Thyroid gland (tissue), 4 donors: Measurements from ENCODE around the gene ZBTB8A. TPM values are rescaled to one million over a fixed set of nuclear protein-coding genes. Genes with fewer than 3 reads are reported as not detected.

Source experiments
- DNase-seq, 2 donors: peaks; one replicate each; pipeline ENCODE4 v3.0.0-alpha.2; 2019
- H3K27ac ChIP-seq, 3 donors: fragments of 200-600 bp; sonication (generic); 1 replicate in 2 of 3; 2 replicates in 1 of 3; pipeline ENCODE4 v1.5.1; 2016 to 2019; ENCODE audit warnings: mild to moderate bottlenecking in 1 of 3, moderate library complexity in 1 of 3
- H3K27me3 ChIP-seq: fragments of 200-600 bp; sonication (generic); one replicate; pipeline ENCODE4 v1.5.1; 2019
- H3K36me3 ChIP-seq, 2 donors: fragments of 200-600 bp; sonication (generic); one replicate each; pipeline ENCODE4 v1.5.1; 2016 to 2019
- H3K4me1 ChIP-seq, 2 donors: fragments of 200-600 bp; sonication (generic); one replicate each; pipeline ENCODE4 v1.5.1; 2017 to 2019
- H3K4me3 ChIP-seq, 3 donors: fragments of 200-600 bp; sonication (generic); replicated peaks in 1 of 3; 1 replicate in 2 of 3; 2 replicates in 1 of 3; pipeline ENCODE4 v1.5.1; 2016; ENCODE audit warnings: mild to moderate bottlenecking in 1 of 3
- H3K9me3 ChIP-seq: fragments of 200-600 bp; sonication (generic); one replicate; pipeline ENCODE4 v1.5.1; 2017
- POLR2A ChIP-seq, 2 donors: fragments of 450-650 bp; IDR thresholded peaks; one replicate each; pipeline ENCODE4 v1.6.1; 2017; ENCODE audit warnings: antibody characterized with exemption in 2 of 2, mild to moderate bottlenecking in 2 of 2, moderate library complexity in 1 of 2
- WGBS, 2 donors: methylation state at CpG; one replicate each; pipeline ENCODE4 v1.1.5; 2017; 5-methylcytosine and 5-hydroxymethylcytosine counted together
- intact Hi-C: fragments of 100-400 bp; cut with DNase I; formaldehyde crosslinking; loops from one replicate; pipeline ENCODE4 v1.15.1; 2023
- total RNA-seq, 4 donors: library from RNA; depleted of rRNA; stranded (reverse); fragments of >200 nt; gene quantifications; one replicate each; pipeline ENCODE4 v1.2.3, GENCODE V29; 2016
- TF ChIP-seq, protein P1 (sequence below), 6 experiments: fragments of 200-600 bp in 3 of 6; fragments of 450-650 bp in 3 of 6; sonication (generic) in 3 of 6; IDR thresholded peaks; one replicate each; pipeline ENCODE4 v1.5.1; 2016 to 2019; ENCODE audit warnings: antibody characterized with exemption in 6 of 6, mild to moderate bottlenecking in 2 of 6, inconsistent platforms in 1 of 6, moderate library complexity in 1 of 6

ZBTB8A gene
- total RNA-seq, 4 donors from 2014 or later, result 10.6 to 20.6 (median 12.6) TPM

DNA sequence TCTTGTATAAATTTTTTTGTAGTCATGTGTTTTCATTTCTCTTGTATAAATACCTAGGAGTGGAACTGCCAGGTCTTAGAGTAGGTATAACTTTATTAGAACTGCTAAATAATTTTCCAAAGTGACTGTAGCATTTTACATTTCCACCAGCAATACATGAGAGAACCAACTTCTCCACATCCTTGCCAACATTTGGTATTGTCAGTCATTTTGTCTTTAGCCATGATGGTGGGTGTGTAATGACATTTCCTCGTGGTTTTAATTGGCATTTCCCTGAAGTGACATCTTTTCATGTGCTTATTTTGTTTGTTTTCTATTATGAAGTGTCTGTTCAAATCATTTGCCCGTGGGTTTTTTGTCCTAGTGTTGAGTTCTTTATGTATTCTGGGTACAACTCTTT is 29.7 kb downstream of the ZBTB8A start:
- DNase-seq, result no peak
- Histone ChIP-seq H3K27me3 (no peaks in the 10 kb centered on the region), H3K4me3 (no peak overlapping the region), H3K27ac (no peak overlapping the region), H3K36me3 (no peaks in the 10 kb centered on the region), H3K9me3 (no peaks in the 10 kb centered on the region), H3K4me1 (no peaks in the 10 kb centered on the region)
- intact Hi-C loops, result no loop called here
- 85% methylated on average over 2 of the region's 2 CpGs for whole genome bisulfite sequencing, 2 donors
- TF ChIP-seq POLR2A (IDR thresholded peaks at IDR 0.05), result no peak
- TF ChIP-seq, protein P1, sequence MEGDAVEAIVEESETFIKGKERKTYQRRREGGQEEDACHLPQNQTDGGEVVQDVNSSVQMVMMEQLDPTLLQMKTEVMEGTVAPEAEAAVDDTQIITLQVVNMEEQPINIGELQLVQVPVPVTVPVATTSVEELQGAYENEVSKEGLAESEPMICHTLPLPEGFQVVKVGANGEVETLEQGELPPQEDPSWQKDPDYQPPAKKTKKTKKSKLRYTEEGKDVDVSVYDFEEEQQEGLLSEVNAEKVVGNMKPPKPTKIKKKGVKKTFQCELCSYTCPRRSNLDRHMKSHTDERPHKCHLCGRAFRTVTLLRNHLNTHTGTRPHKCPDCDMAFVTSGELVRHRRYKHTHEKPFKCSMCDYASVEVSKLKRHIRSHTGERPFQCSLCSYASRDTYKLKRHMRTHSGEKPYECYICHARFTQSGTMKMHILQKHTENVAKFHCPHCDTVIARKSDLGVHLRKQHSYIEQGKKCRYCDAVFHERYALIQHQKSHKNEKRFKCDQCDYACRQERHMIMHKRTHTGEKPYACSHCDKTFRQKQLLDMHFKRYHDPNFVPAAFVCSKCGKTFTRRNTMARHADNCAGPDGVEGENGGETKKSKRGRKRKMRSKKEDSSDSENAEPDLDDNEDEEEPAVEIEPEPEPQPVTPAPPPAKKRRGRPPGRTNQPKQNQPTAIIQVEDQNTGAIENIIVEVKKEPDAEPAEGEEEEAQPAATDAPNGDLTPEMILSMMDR (IDR thresholded peaks at IDR 0.05), result no peak

- DNase-seq, result no peak
- H3K4me3 ChIP-seq, result no peak overlapping the region
- H3K27ac ChIP-seq, result no peak overlapping the region
- intact Hi-C loops, result no loop called here
- H3K27me3 ChIP-seq, result no peaks in the 10 kb centered on the region
- WGBS, 2 donors, result 86 to 89% methylated on average over 10 of the region's 10 CpGs
- no peaks in the 10 kb centered on the region for H3K36me3 ChIP-seq
- TF ChIP-seq, protein P1 (IDR thresholded peaks at IDR 0.05), result no peak
- TF ChIP-seq POLR2A (IDR thresholded peaks at IDR 0.05), result no peak
- H3K9me3 ChIP-seq, result no peaks in the 10 kb centered on the region
- no peaks in the 10 kb centered on the region for H3K4me1 ChIP-seq
Observed at GRCh38 chr1:32580348-32581017, 41.3 kb downstream of the ZBTB8A start.

GRCh38 chr1:32592943-32593342 is 53.7 kb downstream of the ZBTB8A start:
- intact Hi-C loops, result no loop called here
- H3K36me3 ChIP-seq, result peaks cover 0 to 3% of the 10 kb centered on the region in 2 donors
- no peaks in the 10 kb centered on the region for H3K27me3 ChIP-seq
- no peaks in the 10 kb centered on the region for H3K4me1 ChIP-seq
- TF ChIP-seq, protein P1 (IDR thresholded peaks at IDR 0.05), result no peak
- TF ChIP-seq POLR2A (IDR thresholded peaks at IDR 0.05), result no peak
- WGBS, 2 donors, result 94 to 95% methylated on average over 9 of the region's 9 CpGs
- H3K9me3 ChIP-seq, result no peaks in the 10 kb centered on the region
- no peak overlapping the region for H3K4me3 ChIP-seq
- DNase-seq, result no peak
- no peak overlapping the region for H3K27ac ChIP-seq

DNA sequence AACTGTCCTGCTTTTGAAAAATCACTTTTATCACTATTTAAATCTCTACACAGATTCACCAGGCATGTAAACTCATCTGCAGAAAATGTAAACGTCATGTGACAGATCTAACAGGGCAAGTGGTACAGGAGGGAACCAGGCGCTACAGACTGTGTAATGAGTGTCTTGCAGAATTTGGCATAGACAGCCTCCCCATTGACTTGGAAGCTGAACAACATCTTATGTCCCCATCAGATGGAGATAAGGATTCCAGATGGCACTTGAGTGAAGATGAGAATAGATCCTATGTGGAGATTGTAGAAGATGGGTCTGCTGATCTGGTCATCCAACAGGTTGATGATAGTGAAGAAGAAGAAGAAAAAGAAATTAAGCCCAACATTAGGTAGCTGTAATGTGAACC is 60.8 kb downstream of the ZBTB8A start:
- H3K4me3 ChIP-seq, result no peak overlapping the region
- 93 to 96% methylated on average over 2 of the region's 2 CpGs for WGBS, 2 donors
- no peak for DNase-seq
- TF ChIP-seq, protein P1 (IDR thresholded peaks at IDR 0.05), result no peak
- no peak for TF ChIP-seq POLR2A (IDR thresholded peaks at IDR 0.05)
- H3K36me3 ChIP-seq, result peaks cover 0 to 8% of the 10 kb centered on the region in 2 donors
- intact Hi-C loops, result no loop called here
- H3K4me1 ChIP-seq, result no peaks in the 10 kb centered on the region
- no peak overlapping the region for H3K27ac ChIP-seq
- H3K9me3 ChIP-seq, result no peaks in the 10 kb centered on the region
- no peaks in the 10 kb centered on the region for H3K27me3 ChIP-seq

GRCh38 chr1:32605711-32606424 is 66.6 kb downstream of the ZBTB8A start:
- intact Hi-C loops, result no loop called here
- DNase-seq, result no peak
- H3K4me3 ChIP-seq, result no peak overlapping the region
- H3K9me3 ChIP-seq, result no peaks in the 10 kb centered on the region
- H3K4me1 ChIP-seq, result no peaks in the 10 kb centered on the region
- no peaks in the 10 kb centered on the region for H3K27me3 ChIP-seq
- TF ChIP-seq, protein P1 (IDR thresholded peaks at IDR 0.05), result no peak
- no peak for TF ChIP-seq POLR2A (IDR thresholded peaks at IDR 0.05)
- no peaks in the 10 kb centered on the region for H3K36me3 ChIP-seq
- no peak overlapping the region for H3K27ac ChIP-seq
- 87 to 93% methylated on average over 3 to 9 of the region's 17 CpGs for WGBS, 2 donors
